PC-3 (cell line): Measurements from ENCODE around the gene DPY19L3. TPM values are rescaled to one million over a fixed set of nuclear protein-coding genes. Genes with fewer than 3 reads are reported as not detected.

Source experiments
- ATAC-seq: fragments of 200-7000 bp; cut with Tn5 transposase; 2 replicates; pipeline ENCODE4 v1.9.1; 2020; ENCODE audit warnings: mild to moderate bottlenecking, moderate library complexity
- BruUV-seq: library from RNA; stranded (reverse); fragments of 400-500 nt; replicated peaks from 2 replicates; lab custom pipeline; 2021; lab: Mats Ljungman, UMichigan
- CTCF ChIA-PET: fragments of 300-600 bp; sonication (Branson Sonifier 250); formaldehyde crosslinking; loops from one replicate; lab custom pipeline; 2022; ENCODE audit warnings: antibody characterized with exemption; lab: Charles Lee
- POLR2A ChIA-PET: fragments of 300-600 bp; sonication (Branson Sonifier 250); formaldehyde crosslinking; loops from one replicate; lab custom pipeline; 2022; ENCODE audit warnings: antibody characterized with exemption; ENCODE audit not compliant: unreplicated experiment; lab: Charles Lee
- DNase-seq: peaks from one replicate; pipeline ENCODE4 v3.0.0-alpha.2; 2015
- H2AFZ ChIP-seq: fragments of 300-600 bp; sonication (generic); 2 replicates; pipeline ENCODE4 v1.6.0; 2016; ENCODE audit warnings: antibody characterized with exemption, low read length
- H3F3A ChIP-seq: fragments of 300-600 bp; sonication (generic); one replicate; pipeline ENCODE4 v1.6.0; 2017; ENCODE audit warnings: antibody characterized with exemption, low read length, control low read depth, mild to moderate bottlenecking; ENCODE audit not compliant: unreplicated experiment
- H3K27ac ChIP-seq: fragments of 300-600 bp; sonication (generic); 2 replicates; pipeline ENCODE4 v1.5.1; 2016; ENCODE audit warnings: mild to moderate bottlenecking, low read length
- H3K27me3 ChIP-seq: fragments of 300-600 bp; sonication (generic); 2 replicates; pipeline ENCODE4 v1.6.1; 2016; ENCODE audit warnings: low read length, mixed read lengths
- H3K36me3 ChIP-seq: fragments of 300-600 bp; sonication (generic); 2 replicates; pipeline ENCODE4 v1.6.1; 2016; ENCODE audit warnings: low read depth, mixed run types, low read length, mixed read lengths
- H3K4me1 ChIP-seq: fragments of 300-600 bp; sonication (generic); 2 replicates; pipeline ENCODE4 v1.5.1; 2016; ENCODE audit warnings: low read length; ENCODE audit not compliant: insufficient read depth
- H3K4me2 ChIP-seq: fragments of 300-600 bp; sonication (generic); 2 replicates; pipeline ENCODE4 v1.6.0; 2016; ENCODE audit warnings: low read length
- H3K4me3 ChIP-seq: fragments of 300-600 bp; sonication (generic); 2 replicates; pipeline ENCODE4 v1.5.1; 2016; ENCODE audit warnings: mild to moderate bottlenecking, low read length, mixed read lengths
- H3K79me2 ChIP-seq: fragments of 300-600 bp; sonication (generic); 2 replicates; pipeline ENCODE4 v1.6.1; 2017; ENCODE audit warnings: low read length, mixed read lengths
- H3K9ac ChIP-seq: fragments of 300-600 bp; sonication (generic); 2 replicates; pipeline ENCODE4 v1.6.0; 2016; ENCODE audit warnings: mild to moderate bottlenecking, low read length
- H3K9me2 ChIP-seq: fragments of 300-600 bp; sonication (generic); replicated peaks from 2 replicates; pipeline ENCODE4 v1.6.1; 2016; ENCODE audit warnings: mixed run types, low read length, mixed read lengths
- H3K9me3 ChIP-seq: fragments of 300-600 bp; sonication (generic); 2 replicates; pipeline ENCODE4 v1.6.1; 2016; ENCODE audit warnings: low read length, mixed read lengths
- H4K20me1 ChIP-seq: fragments of 300-600 bp; sonication (generic); 2 replicates; pipeline ENCODE4 v1.6.1; 2016; ENCODE audit warnings: low read length, mixed read lengths
- EZH2 ChIP-seq: fragments of 300-600 bp; sonication (generic); IDR thresholded peaks from one replicate; pipeline ENCODE4 v1.6.1; 2017; ENCODE audit warnings: antibody characterized with exemption, mild to moderate bottlenecking, low read length; ENCODE audit not compliant: unreplicated experiment
- EZH2phosphoT487 ChIP-seq: fragments of 300-600 bp; sonication (generic); IDR thresholded peaks from 2 replicates; pipeline ENCODE4 v1.6.1; 2018; ENCODE audit warnings: mild to moderate bottlenecking, antibody characterized with exemption, low read length, borderline replicate concordance
- intact Hi-C: fragments of 100-400 bp; cut with micrococcal nuclease; formaldehyde crosslinking; loops from 2 replicates; pipeline ENCODE4 v1.9.0; 2023
- total RNA-seq: library from RNA; depleted of rRNA; stranded (reverse); fragments of >200 nt; gene quantifications from 2 replicates; pipeline ENCODE4 v1.2.3, GENCODE V29; 2014
- TF ChIP-seq, protein P1 (sequence below): fragments of 300-600 bp; sonication (generic); conservative IDR thresholded peaks from 2 replicates; pipeline ENCODE4 v1.5.1; 2017; ENCODE audit warnings: antibody characterized with exemption, low read depth, mild to moderate bottlenecking, low read length

The DPY19L3 gene
- total RNA-seq, 1 experiment from 2014 or later = 4.4 TPM

DNA sequence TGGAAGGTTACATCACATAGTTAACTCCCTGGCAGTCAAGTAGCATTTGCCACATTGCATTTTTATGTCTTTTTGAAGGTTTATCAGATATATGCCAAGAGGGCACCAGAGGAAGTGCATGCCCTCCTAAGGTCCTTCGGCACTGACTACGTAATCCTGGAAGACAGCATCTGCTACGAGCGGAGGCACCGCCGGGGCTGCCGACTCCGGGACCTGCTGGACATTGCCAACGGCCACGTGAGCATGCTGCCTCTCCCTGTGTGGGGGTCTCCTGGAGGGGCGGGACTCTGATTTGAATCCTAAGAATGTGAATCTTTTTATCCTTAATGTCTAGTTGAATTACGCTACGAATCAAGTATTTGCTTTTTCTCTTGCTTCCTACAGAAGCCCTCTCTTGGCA lies 74.8 kb downstream of the DPY19L3 start:
- no peaks in the 10 kb centered on the region for H3K4me1 ChIP-seq
- H2AFZ ChIP-seq = no peak overlapping the region
- BruUV-seq = no TSS peak
- CTCF ChIA-PET = no interaction called here
- no peaks in the 10 kb centered on the region for H4K20me1 ChIP-seq
- H3K27me3 ChIP-seq = no peaks in the 10 kb centered on the region
- H3K4me2 ChIP-seq = no peak overlapping the region
- intact Hi-C loops = no loop called here
- H3K36me3 ChIP-seq = no peaks in the 10 kb centered on the region
- H3F3A ChIP-seq = no peaks in the 10 kb centered on the region
- POLR2A ChIA-PET = no interaction called here
- no peaks in the 10 kb centered on the region for H3K9me2 ChIP-seq
- no peak overlapping the region for H3K27ac ChIP-seq
- TF ChIP-seq EZH2phosphoT487 (no peak), EZH2 (no peak)
- TF ChIP-seq, protein P1, sequence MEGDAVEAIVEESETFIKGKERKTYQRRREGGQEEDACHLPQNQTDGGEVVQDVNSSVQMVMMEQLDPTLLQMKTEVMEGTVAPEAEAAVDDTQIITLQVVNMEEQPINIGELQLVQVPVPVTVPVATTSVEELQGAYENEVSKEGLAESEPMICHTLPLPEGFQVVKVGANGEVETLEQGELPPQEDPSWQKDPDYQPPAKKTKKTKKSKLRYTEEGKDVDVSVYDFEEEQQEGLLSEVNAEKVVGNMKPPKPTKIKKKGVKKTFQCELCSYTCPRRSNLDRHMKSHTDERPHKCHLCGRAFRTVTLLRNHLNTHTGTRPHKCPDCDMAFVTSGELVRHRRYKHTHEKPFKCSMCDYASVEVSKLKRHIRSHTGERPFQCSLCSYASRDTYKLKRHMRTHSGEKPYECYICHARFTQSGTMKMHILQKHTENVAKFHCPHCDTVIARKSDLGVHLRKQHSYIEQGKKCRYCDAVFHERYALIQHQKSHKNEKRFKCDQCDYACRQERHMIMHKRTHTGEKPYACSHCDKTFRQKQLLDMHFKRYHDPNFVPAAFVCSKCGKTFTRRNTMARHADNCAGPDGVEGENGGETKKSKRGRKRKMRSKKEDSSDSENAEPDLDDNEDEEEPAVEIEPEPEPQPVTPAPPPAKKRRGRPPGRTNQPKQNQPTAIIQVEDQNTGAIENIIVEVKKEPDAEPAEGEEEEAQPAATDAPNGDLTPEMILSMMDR = no peak
- ATAC-seq = no peak
- H3K9me3 ChIP-seq = no peaks in the 10 kb centered on the region
- no peak overlapping the region for H3K4me3 ChIP-seq
- H3K9ac ChIP-seq = no peak overlapping the region
- DNase-seq = no peak
- no peaks in the 10 kb centered on the region for H3K79me2 ChIP-seq

DNA sequence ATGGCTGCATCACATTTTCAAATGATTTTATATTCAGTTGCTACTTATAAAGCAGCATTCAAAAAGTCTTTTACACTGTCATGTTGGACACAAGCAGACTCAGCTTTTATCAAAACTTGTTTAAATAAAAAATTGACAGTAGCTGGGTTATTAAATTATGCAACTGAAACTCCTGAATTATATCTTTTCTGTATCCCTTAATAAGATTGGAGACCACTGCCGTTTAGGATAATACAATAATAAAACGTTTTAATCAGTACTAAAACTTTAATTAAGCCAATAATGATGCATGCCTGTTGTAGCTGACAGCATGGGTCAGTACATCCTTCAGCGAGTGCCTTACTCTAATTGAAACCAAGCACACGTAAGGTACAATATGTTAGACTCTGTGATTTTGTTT lies 78.0 kb downstream of the DPY19L3 start:
- H3K36me3 ChIP-seq = no peaks in the 10 kb centered on the region
- ATAC-seq (no peak), DNase-seq (no peak)
- H3K4me3 ChIP-seq = no peak overlapping the region
- no peaks in the 10 kb centered on the region for H3K27me3 ChIP-seq
- no peak overlapping the region for H3K4me2 ChIP-seq
- TF ChIP-seq, protein P1 = no peak
- H3F3A ChIP-seq = no peaks in the 10 kb centered on the region
- H3K79me2 ChIP-seq = no peaks in the 10 kb centered on the region
- no peak overlapping the region for H3K27ac ChIP-seq
- no peaks in the 10 kb centered on the region for H3K9me3 ChIP-seq
- H2AFZ ChIP-seq = no peak overlapping the region
- intact Hi-C loops = no loop called here
- no peaks in the 10 kb centered on the region for H3K4me1 ChIP-seq
- H3K9me2 ChIP-seq = no peaks in the 10 kb centered on the region
- CTCF ChIA-PET = no interaction called here
- no TSS peak for BruUV-seq
- H4K20me1 ChIP-seq = no peaks in the 10 kb centered on the region
- POLR2A ChIA-PET = no interaction called here
- H3K9ac ChIP-seq = no peak overlapping the region

DNA sequence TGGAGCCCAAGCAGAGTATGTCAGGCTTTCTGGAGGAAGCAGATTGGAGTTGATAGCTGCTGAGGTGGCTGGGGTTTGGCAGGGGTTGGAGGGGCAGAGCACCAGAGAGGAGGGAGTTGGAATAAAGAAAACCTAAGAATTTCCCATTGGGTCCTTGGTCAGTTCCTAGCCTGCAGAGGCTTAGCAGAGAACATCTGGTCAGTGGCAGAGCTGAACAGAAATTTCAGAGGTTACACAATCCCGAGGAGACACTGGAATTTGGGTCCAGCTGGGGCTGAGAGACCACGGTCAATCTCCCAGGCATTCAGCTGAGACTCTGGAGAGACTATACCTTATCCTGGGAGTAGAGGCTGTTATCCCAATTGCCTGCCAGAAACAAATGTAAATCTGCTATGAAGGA lies 84.4 kb downstream of the DPY19L3 start:
- H3F3A ChIP-seq = no peaks in the 10 kb centered on the region
- no peak overlapping the region for H2AFZ ChIP-seq
- H3K9me3 ChIP-seq = no peaks in the 10 kb centered on the region
- no peak for ATAC-seq
- H3K79me2 ChIP-seq = no peaks in the 10 kb centered on the region
- DNase-seq = no peak
- H3K4me2 ChIP-seq = no peak overlapping the region
- H3K9ac ChIP-seq = no peak overlapping the region
- CTCF ChIA-PET = no interaction called here
- H3K4me1 ChIP-seq = no peaks in the 10 kb centered on the region
- no peaks in the 10 kb centered on the region for H3K9me2 ChIP-seq
- no peaks in the 10 kb centered on the region for H3K36me3 ChIP-seq
- no peak for TF ChIP-seq EZH2phosphoT487
- TF ChIP-seq, protein P1 = no peak
- TF ChIP-seq EZH2 = no peak
- H4K20me1 ChIP-seq = no peaks in the 10 kb centered on the region
- intact Hi-C loops = no loop called here
- no peaks in the 10 kb centered on the region for H3K27me3 ChIP-seq
- H3K27ac ChIP-seq = no peak overlapping the region
- no TSS peak for BruUV-seq
- POLR2A ChIA-PET = no interaction called here
- H3K4me3 ChIP-seq = no peak overlapping the region
